Keratinocyte (primary cell): Measurements from ENCODE around the gene ATXN10. TPM values are rescaled to one million over a fixed set of nuclear protein-coding genes. Genes with fewer than 3 reads are reported as not detected.

Source experiments
- DNase-seq: peaks from one replicate; pipeline ENCODE4 v3.0.0-alpha.2; 2011; ENCODE audit warnings: low read depth, missing footprints, low spot score
- FAIRE-seq: peaks from 2 replicates; lab custom pipeline; 2011; peaks lifted over from hg19 to GRCh38; lab: Jason Lieb, UNC
- H2AFZ ChIP-seq: 2 replicates; pipeline ENCODE4 v1.6.0; 2012; ENCODE audit warnings: low read length, control low read depth, inconsistent platforms; ENCODE audit not compliant: control insufficient read depth
- H3K27ac ChIP-seq: 2 replicates; pipeline ENCODE4 v1.5.1; 2011; ENCODE audit warnings: low read length; ENCODE audit not compliant: control insufficient read depth, insufficient read depth
- H3K27me3 ChIP-seq: 3 replicates; pipeline ENCODE4 v1.6.0; 2011; ENCODE audit warnings: low read length; ENCODE audit not compliant: control insufficient read depth, insufficient read depth; ENCODE audit errors: extremely low read depth
- H3K36me3 ChIP-seq, 2 experiments: 2 replicates in 1 of 2; 3 replicates in 1 of 2; pipeline ENCODE4 v1.5.1; 2011; ENCODE audit warnings: low read length in 2 of 2, mild to moderate bottlenecking in 1 of 2; ENCODE audit not compliant: control insufficient read depth in 2 of 2, insufficient read depth in 2 of 2; ENCODE audit errors: extremely low read depth in 1 of 2
- H3K4me1 ChIP-seq: 3 replicates; pipeline ENCODE4 v1.5.1; 2011; ENCODE audit warnings: low read length; ENCODE audit not compliant: control insufficient read depth, insufficient read depth; ENCODE audit errors: extremely low read depth
- H3K4me2 ChIP-seq: 3 replicates; pipeline ENCODE4 v1.6.0; 2011; ENCODE audit warnings: low read depth, low read length; ENCODE audit not compliant: control insufficient read depth, insufficient read depth; ENCODE audit errors: extremely low read depth
- H3K4me3 ChIP-seq, 3 experiments: fragments of 200-600 bp in 1 of 3; sonication (generic) in 1 of 3; 2 replicates in 2 of 3; 3 replicates in 1 of 3; pipeline ENCODE4 v1.5.1; 2011 to 2016; ENCODE audit warnings: low read length in 3 of 3, mild to moderate bottlenecking in 3 of 3, control low read depth in 2 of 3, inconsistent platforms in 1 of 3, low read depth in 1 of 3, mixed read lengths in 1 of 3, mixed run types in 1 of 3, moderate library complexity in 1 of 3; ENCODE audit not compliant: control insufficient read depth in 2 of 3, insufficient read depth in 2 of 3; ENCODE audit errors: extremely low read depth in 1 of 3
- H3K79me2 ChIP-seq: 2 replicates; pipeline ENCODE4 v1.6.0; 2012; ENCODE audit warnings: low read length; ENCODE audit not compliant: control insufficient read depth, insufficient read depth
- H3K9ac ChIP-seq: 3 replicates; pipeline ENCODE4 v1.6.0; 2011; ENCODE audit warnings: low read length; ENCODE audit not compliant: control insufficient read depth, insufficient read depth; ENCODE audit errors: extremely low read depth
- H3K9me1 ChIP-seq: 3 replicates; pipeline ENCODE4 v1.6.0; 2011; ENCODE audit warnings: low read length; ENCODE audit not compliant: control insufficient read depth, insufficient read depth; ENCODE audit errors: extremely low read depth
- H3K9me3 ChIP-seq: 2 replicates; pipeline ENCODE4 v1.5.1; 2012; ENCODE audit warnings: low read depth, low read length; ENCODE audit not compliant: control insufficient read depth
- H4K20me1 ChIP-seq: 3 replicates; pipeline ENCODE4 v1.6.0; 2011; ENCODE audit warnings: low read length; ENCODE audit not compliant: control insufficient read depth, insufficient read depth; ENCODE audit errors: extremely low read depth
- EZH2 ChIP-seq: IDR thresholded peaks from one replicate; pipeline ENCODE4 v1.6.1; 2012; ENCODE audit warnings: inconsistent platforms, mild to moderate bottlenecking, low read length, moderate library complexity
- dilution Hi-C: fragments of 300-500 bp; cut with MboI; formaldehyde crosslinking; loops from one replicate; pipeline ENCODE4 v1.7.0; 2020; ENCODE audit warnings: low sequenced_read_pairs; ENCODE audit not compliant: extremely low pct_ligation_motif_present
- polyA plus RNA-seq, 5 experiments: library from polyadenylated mRNA; depleted of rRNA in 3 of 5; stranded (reverse) in 3 of 5; stranded (forward) in 1 of 5; unstranded in 1 of 5; fragments of >200 nt; gene quantifications; 1 replicate in 1 of 5; 2 replicates in 3 of 5; 3 replicates in 1 of 5; pipeline versions ENCODE4 v1.2.1 to v1.2.3, GENCODE V29; 2011 to 2012; ENCODE audit warnings: missing spikeins in 2 of 5, low read depth in 1 of 5, low replicate concordance in 1 of 5
- TF ChIP-seq, protein P1 (sequence below), 3 experiments: IDR thresholded peaks in 1 of 3; conservative IDR thresholded peaks in 1 of 3; optimal IDR thresholded peaks in 1 of 3; 2 replicates in 2 of 3; 3 replicates in 1 of 3; pipeline versions ENCODE3 to v1.5.1; 2011; ENCODE audit warnings: low read length in 3 of 3, mild to moderate bottlenecking in 3 of 3, moderate library complexity in 2 of 3, control low read depth in 1 of 3, inconsistent platforms in 1 of 3; ENCODE audit not compliant: insufficient read depth in 2 of 3; ENCODE audit errors: extremely low read depth in 1 of 3

The ATXN10 gene
- polyA plus RNA-seq, 1 donor (not counting 4 experiments of a cell fraction or from before 2014, with no cell fraction given), result 276 TPM

DNA sequence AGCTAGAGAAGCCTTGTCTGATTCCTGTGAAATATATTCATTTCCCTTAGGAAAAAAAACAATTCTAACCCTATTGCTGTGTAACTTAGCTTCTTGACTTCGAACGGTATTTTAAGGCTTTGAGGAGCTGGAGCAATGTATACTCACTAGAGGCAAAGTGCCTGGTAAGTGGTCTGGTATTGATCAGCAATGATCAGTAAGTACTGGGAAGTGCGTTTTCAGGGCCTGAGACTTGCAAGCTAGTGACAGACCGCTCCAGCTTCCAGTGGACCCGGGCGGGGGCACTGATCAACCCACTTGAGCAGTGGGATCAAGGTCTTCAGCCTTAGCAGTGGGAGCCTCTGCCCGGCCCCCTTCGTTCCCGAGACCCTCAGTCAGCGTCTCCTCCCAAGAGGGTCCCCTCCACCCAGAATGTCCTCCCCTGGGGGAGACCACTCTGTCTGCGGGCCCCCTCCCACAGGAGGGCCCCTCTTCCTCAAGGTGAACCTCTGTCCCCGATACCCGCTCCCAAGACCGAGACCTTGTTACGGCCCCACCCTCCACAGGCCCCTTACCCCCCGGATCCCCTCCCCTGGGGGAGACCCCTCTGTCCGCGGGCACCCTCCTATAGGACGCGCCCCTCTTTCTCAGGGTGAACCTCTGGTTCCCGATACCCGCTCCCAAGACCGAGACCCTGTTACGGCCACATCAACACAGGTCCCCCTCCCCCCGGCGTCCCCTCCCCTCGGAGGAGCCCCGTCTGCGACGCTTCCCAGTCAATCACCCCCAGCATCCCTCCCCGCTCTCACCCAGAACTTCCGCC is 452 bp upstream of the ATXN10 start:
- H3K27ac ChIP-seq, result peak overlapping the region; percentile 82
- H3K36me3 ChIP-seq, result peaks cover 0 to 2% of the 10 kb centered on the region in 2 experiments
- TF ChIP-seq EZH2, result no peak
- TF ChIP-seq, protein P1, sequence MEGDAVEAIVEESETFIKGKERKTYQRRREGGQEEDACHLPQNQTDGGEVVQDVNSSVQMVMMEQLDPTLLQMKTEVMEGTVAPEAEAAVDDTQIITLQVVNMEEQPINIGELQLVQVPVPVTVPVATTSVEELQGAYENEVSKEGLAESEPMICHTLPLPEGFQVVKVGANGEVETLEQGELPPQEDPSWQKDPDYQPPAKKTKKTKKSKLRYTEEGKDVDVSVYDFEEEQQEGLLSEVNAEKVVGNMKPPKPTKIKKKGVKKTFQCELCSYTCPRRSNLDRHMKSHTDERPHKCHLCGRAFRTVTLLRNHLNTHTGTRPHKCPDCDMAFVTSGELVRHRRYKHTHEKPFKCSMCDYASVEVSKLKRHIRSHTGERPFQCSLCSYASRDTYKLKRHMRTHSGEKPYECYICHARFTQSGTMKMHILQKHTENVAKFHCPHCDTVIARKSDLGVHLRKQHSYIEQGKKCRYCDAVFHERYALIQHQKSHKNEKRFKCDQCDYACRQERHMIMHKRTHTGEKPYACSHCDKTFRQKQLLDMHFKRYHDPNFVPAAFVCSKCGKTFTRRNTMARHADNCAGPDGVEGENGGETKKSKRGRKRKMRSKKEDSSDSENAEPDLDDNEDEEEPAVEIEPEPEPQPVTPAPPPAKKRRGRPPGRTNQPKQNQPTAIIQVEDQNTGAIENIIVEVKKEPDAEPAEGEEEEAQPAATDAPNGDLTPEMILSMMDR (optimal IDR thresholded peaks at IDR 0.05 in 1 of 3, IDR thresholded peaks at IDR 0.05 in 1 of 3, conservative IDR thresholded peaks at IDR 0.05 in 1 of 3; ENCODE audit: extremely low read depth in 1 of 3, insufficient read depth in 2 of 3, low read length in 3 of 3), result no peak
- H2AFZ ChIP-seq, result peak overlapping the region; percentile 91
- peak overlapping the region; percentile 96 for H3K9ac ChIP-seq
- DNase-seq (no peak), FAIRE-seq (no peak)
- H3K4me1 ChIP-seq, result peaks cover 23% of the 10 kb centered on the region
- no peaks in the 10 kb centered on the region for H4K20me1 ChIP-seq
- H3K9me3 ChIP-seq, result no peaks in the 10 kb centered on the region
- dilution Hi-C loops, result no loop called here
- H3K4me3 ChIP-seq, result peak overlapping the region; percentile 80 to 96 (median 92)
- H3K27me3 ChIP-seq, result no peaks in the 10 kb centered on the region
- peaks cover 41% of the 10 kb centered on the region for H3K79me2 ChIP-seq
- H3K9me1 ChIP-seq, result peaks cover 3% of the 10 kb centered on the region
- peak overlapping the region; percentile 91 for H3K4me2 ChIP-seq

DNA sequence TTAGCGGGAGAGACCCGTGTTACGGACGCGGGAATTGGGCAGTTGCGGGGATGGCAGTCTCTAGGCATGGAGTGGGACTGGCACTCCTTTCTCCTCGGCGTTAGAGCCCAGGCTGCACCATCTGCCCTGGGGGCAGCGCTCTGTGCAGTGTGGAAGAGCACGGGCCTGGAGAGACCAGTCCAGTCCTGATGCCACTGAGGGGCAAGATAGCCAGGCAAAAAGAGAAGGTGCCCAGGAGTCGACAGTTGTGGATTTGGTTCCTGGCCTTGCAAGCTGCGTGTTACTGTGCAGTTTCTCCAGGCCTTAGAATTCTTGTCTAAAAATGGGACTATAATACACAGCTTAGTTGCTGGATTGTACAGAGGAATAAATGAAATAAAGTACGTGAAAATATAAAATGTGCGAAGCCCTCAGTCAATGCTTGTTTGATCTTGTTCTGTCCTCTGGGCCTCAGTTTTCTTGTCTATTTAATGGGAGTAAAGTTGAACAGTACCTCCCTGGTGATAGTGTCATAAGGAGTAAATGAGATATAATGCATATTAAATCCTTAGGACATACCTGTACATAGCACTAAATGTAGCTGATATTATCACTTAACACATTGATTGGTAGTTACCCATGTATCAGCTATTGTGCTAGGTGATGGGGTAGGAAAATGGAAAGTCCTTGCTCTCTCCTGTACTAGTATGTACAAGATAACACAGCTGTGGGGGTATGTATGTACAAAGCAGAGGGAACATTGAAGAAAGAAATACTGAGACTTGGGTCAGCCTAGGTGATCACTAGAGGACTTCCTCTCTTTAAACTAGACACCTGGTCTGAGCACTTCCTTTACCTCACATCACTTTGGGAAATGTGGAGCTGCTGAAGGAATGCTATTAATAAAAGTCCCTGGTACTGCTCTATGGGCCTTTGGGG is 1.2 kb downstream of the ATXN10 start:
- FAIRE-seq (peak; percentile 56), DNase-seq (no peak)
- H3K4me2 ChIP-seq, result peak overlapping the region; percentile 91
- peaks cover 3% of the 10 kb centered on the region for H3K9me1 ChIP-seq
- peak overlapping the region; percentile 80 to 96 (median 92) for H3K4me3 ChIP-seq
- peak overlapping the region; percentile 96 for H3K9ac ChIP-seq
- no peaks in the 10 kb centered on the region for H3K27me3 ChIP-seq
- H3K79me2 ChIP-seq, result peaks cover 54% of the 10 kb centered on the region
- H3K9me3 ChIP-seq, result no peaks in the 10 kb centered on the region
- TF ChIP-seq EZH2, result no peak
- TF ChIP-seq, protein P1 (optimal IDR thresholded peaks at IDR 0.05 in 1 of 3, IDR thresholded peaks at IDR 0.05 in 1 of 3, conservative IDR thresholded peaks at IDR 0.05 in 1 of 3; ENCODE audit: extremely low read depth in 1 of 3, insufficient read depth in 2 of 3, low read length in 3 of 3), result no peak
- H2AFZ ChIP-seq, result peak overlapping the region; percentile 76
- peak overlapping the region; percentile 82 for H3K27ac ChIP-seq
- dilution Hi-C loops, result no loop called here
- H4K20me1 ChIP-seq, result no peaks in the 10 kb centered on the region
- peaks cover 0 to 3% of the 10 kb centered on the region in 2 experiments for H3K36me3 ChIP-seq
- peaks cover 23% of the 10 kb centered on the region for H3K4me1 ChIP-seq
